SU-DHL-6 (cell line): ENCODE results near the gene CMTM6.

Source experiments
- H2AFZ ChIP-seq: fragments of 200-600 bp; sonication (generic); 2 replicates; pipeline ENCODE4 v1.6.1; 2014; ENCODE audit warnings: low read depth, mild to moderate bottlenecking, moderate library complexity, mixed read lengths, antibody characterized with exemption, low read length; ENCODE audit not compliant: severe bottlenecking
- H3F3A ChIP-seq: fragments of 200-600 bp; shearing (Covaris generic); 2 replicates; pipeline ENCODE4 v1.6.0; 2016; ENCODE audit warnings: antibody characterized with exemption, mild to moderate bottlenecking; ENCODE audit not compliant: insufficient read depth
- H3K27ac ChIP-seq: fragments of 200-600 bp; sonication (generic); 2 replicates; pipeline ENCODE4 v1.5.1; 2016; ENCODE audit warnings: low read depth, mild to moderate bottlenecking, low read length, moderate library complexity, mixed read lengths
- H3K27me3 ChIP-seq: fragments of 200-600 bp; sonication (generic), shearing (Covaris generic); 2 replicates; pipeline ENCODE4 v1.6.0; 2014; ENCODE audit warnings: mild to moderate bottlenecking, low read length
- H3K36me3 ChIP-seq: fragments of 200-600 bp; sonication (generic); 2 replicates; pipeline ENCODE4 v1.6.1; 2014; ENCODE audit warnings: mild to moderate bottlenecking, low read length, mixed read lengths
- H3K4me2 ChIP-seq: fragments of 300-600, 200-600 bp; shearing (Covaris generic), sonication (generic); 2 replicates; pipeline ENCODE4 v1.6.0; 2014; ENCODE audit warnings: low read length, low read depth, mild to moderate bottlenecking; ENCODE audit not compliant: poor library complexity, severe bottlenecking
- H3K4me3 ChIP-seq: fragments of 200-600 bp; sonication (generic); 2 replicates; pipeline ENCODE4 v1.5.1; 2014; ENCODE audit warnings: antibody characterized with exemption, low read length, mild to moderate bottlenecking, mixed read lengths; ENCODE audit not compliant: insufficient read depth, poor library complexity, severe bottlenecking
- H3K79me2 ChIP-seq: fragments of 200-600 bp; sonication (generic); 2 replicates; pipeline ENCODE4 v1.6.1; 2014; ENCODE audit warnings: mild to moderate bottlenecking, low read length, moderate library complexity; ENCODE audit not compliant: insufficient read depth
- H3K9ac ChIP-seq: fragments of 200-600 bp; sonication (generic); 2 replicates; pipeline ENCODE4 v1.7.0; 2014; ENCODE audit warnings: mild to moderate bottlenecking, low read length
- H3K9me2 ChIP-seq: fragments of 200-600 bp; sonication (generic); replicated peaks from 2 replicates; pipeline ENCODE4 v1.6.1; 2014; ENCODE audit warnings: low read length; ENCODE audit not compliant: insufficient read depth
- H3K9me3 ChIP-seq: fragments of 200-600 bp; sonication (generic); 2 replicates; pipeline ENCODE4 v1.6.1; 2014; ENCODE audit warnings: low read length, mixed read lengths; ENCODE audit not compliant: insufficient read depth
- H4K20me1 ChIP-seq: fragments of 200-600 bp; sonication (generic); 2 replicates; pipeline ENCODE4 v1.6.1; 2014; ENCODE audit warnings: low read depth, mild to moderate bottlenecking, antibody characterized with exemption, low read length, moderate library complexity, mixed read lengths
- EZH2phosphoT487 ChIP-seq: fragments of 200-600 bp; sonication (generic), shearing (Covaris generic); conservative IDR thresholded peaks from 2 replicates; pipeline ENCODE4 v1.6.1; 2018; ENCODE audit warnings: mild to moderate bottlenecking, antibody characterized with exemption, low read length, moderate library complexity, mixed read lengths
- TF ChIP-seq, protein P1 (sequence below): fragments of 200-600 bp; sonication (generic); IDR thresholded peaks from one replicate; pipeline ENCODE4 v1.5.1; 2017; ENCODE audit warnings: antibody characterized with exemption, mild to moderate bottlenecking, low read length, moderate library complexity; ENCODE audit not compliant: insufficient read depth, poor library complexity, severe bottlenecking

The CMTM6 gene

GRCh38 chr3:32459450-32459849 lies 43.2 kb downstream of the CMTM6 start:
- Histone ChIP-seq H3K4me2 (no peak overlapping the region), H3K4me3 (no peak overlapping the region), H3K79me2 (no peaks in the 10 kb centered on the region)

GRCh38 chr3:32457971-32458471 lies 44.6 kb downstream of the CMTM6 start:
- H3F3A ChIP-seq = no peaks in the 10 kb centered on the region
- H3K4me2 ChIP-seq = peak overlapping the region; percentile 13
- H3K9me3 ChIP-seq = no peaks in the 10 kb centered on the region
- no peaks in the 10 kb centered on the region for H3K27me3 ChIP-seq
- peak overlapping the region; percentile 17 for H2AFZ ChIP-seq
- peak overlapping the region; percentile 6; the same call in 1 of the 2 replicates for H3K9ac ChIP-seq
- H3K4me3 ChIP-seq = no peak overlapping the region
- no peaks in the 10 kb centered on the region for H3K36me3 ChIP-seq
- no peaks in the 10 kb centered on the region for H3K9me2 ChIP-seq
- no peak overlapping the region for H3K27ac ChIP-seq
- H3K79me2 ChIP-seq = no peaks in the 10 kb centered on the region
- TF ChIP-seq, protein P1, sequence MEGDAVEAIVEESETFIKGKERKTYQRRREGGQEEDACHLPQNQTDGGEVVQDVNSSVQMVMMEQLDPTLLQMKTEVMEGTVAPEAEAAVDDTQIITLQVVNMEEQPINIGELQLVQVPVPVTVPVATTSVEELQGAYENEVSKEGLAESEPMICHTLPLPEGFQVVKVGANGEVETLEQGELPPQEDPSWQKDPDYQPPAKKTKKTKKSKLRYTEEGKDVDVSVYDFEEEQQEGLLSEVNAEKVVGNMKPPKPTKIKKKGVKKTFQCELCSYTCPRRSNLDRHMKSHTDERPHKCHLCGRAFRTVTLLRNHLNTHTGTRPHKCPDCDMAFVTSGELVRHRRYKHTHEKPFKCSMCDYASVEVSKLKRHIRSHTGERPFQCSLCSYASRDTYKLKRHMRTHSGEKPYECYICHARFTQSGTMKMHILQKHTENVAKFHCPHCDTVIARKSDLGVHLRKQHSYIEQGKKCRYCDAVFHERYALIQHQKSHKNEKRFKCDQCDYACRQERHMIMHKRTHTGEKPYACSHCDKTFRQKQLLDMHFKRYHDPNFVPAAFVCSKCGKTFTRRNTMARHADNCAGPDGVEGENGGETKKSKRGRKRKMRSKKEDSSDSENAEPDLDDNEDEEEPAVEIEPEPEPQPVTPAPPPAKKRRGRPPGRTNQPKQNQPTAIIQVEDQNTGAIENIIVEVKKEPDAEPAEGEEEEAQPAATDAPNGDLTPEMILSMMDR = no peak
- TF ChIP-seq EZH2phosphoT487 = no peak
- H4K20me1 ChIP-seq = no peaks in the 10 kb centered on the region

More at GRCh38 chr3:32459450-32459849, 43.2 kb downstream of the CMTM6 start:
- Histone ChIP-seq H3K9me3 (no peaks in the 10 kb centered on the region), H4K20me1 (no peaks in the 10 kb centered on the region), H3K9me2 (no peaks in the 10 kb centered on the region), H3K36me3 (no peaks in the 10 kb centered on the region), H2AFZ (no peak overlapping the region), H3K9ac (no peak overlapping the region), H3K27me3 (no peaks in the 10 kb centered on the region), H3F3A (no peaks in the 10 kb centered on the region), H3K27ac (0 out of 2 replicates have a peak overlapping the region, but pooled peaks have one; percentile 31)
- no peak for TF ChIP-seq EZH2phosphoT487
- TF ChIP-seq, protein P1 = no peak

GRCh38 chr3:32456429-32457130 lies 46.1 kb downstream of the CMTM6 start:
- H3K27me3 ChIP-seq = no peaks in the 10 kb centered on the region
- TF ChIP-seq, protein P1 = no peak
- TF ChIP-seq EZH2phosphoT487 = no peak
- no peak overlapping the region for H2AFZ ChIP-seq
- H3K4me2 ChIP-seq = no peak overlapping the region
- H3K4me3 ChIP-seq = no peak overlapping the region
- no peaks in the 10 kb centered on the region for H3K36me3 ChIP-seq
- no peaks in the 10 kb centered on the region for H3K79me2 ChIP-seq
- H4K20me1 ChIP-seq = no peaks in the 10 kb centered on the region
- no peaks in the 10 kb centered on the region for H3K9me3 ChIP-seq
- no peaks in the 10 kb centered on the region for H3F3A ChIP-seq
- H3K27ac ChIP-seq = no peak overlapping the region
- no peaks in the 10 kb centered on the region for H3K9me2 ChIP-seq
- H3K9ac ChIP-seq = no peak overlapping the region
